ENCODE results near the gene DAAM2. TPM values are rescaled to one million over a fixed set of nuclear protein-coding genes. Genes with fewer than 3 reads are reported as not detected.

The DAAM2 gene
- polyA plus RNA-seq, 2 of the 4 experiments (the other 2 are of a cell fraction) = not detected

GRCh38 chr6:39922821-39923220 is 130.6 kb downstream of the DAAM2 start:
- no peaks in the 10 kb centered on the region for H3K4me1 ChIP-seq
- POLR2A ChIA-PET = no interaction called here
- CTCF ChIA-PET = no interaction called here

GRCh38 chr6:39923394-39923793 is 131.2 kb downstream of the DAAM2 start:
- no peak for ATAC-seq
- CTCF ChIA-PET = interaction anchor here (0.7 kb wide), 1 partner anchor 58 kb away, joined by 3 read pairs; no protein-coding TSS in a partner anchor
- TF ChIP-seq CTCF (IDR thresholded peaks at IDR 0.05) (no peak), NPAS2 (CRISPR knock-in tag; IDR thresholded peaks at IDR 0.05; ENCODE audit: borderline replicate concordance) (no peak), PBX3 (IDR thresholded peaks at IDR 0.05) (no peak), E2F6 (IDR thresholded peaks at IDR 0.05; ENCODE audit: borderline replicate concordance, low read depth) (no peak), ZC3H11A (IDR thresholded peaks at IDR 0.05) (no peak), TP53 (CRISPR knock-in tag; IDR thresholded peaks at IDR 0.05) (no peak)
- no peak for DNase-seq (ENCODE audit: low read depth in 1 of 2, low spot score in 1 of 2)
- Histone ChIP-seq H3K9me3 (no peaks in the 10 kb centered on the region), H3K27ac (no peak overlapping the region), H3K4me1 (no peaks in the 10 kb centered on the region), H3K4me3 (no peak overlapping the region), H3K4me2 (no peak overlapping the region)
- no peak for FAIRE-seq
- no CpG with 5 or more reads among the region's 5 CpGs for WGBS (ENCODE audit: missing lambda C conversion rate)
- POLR2A ChIA-PET = no interaction called here

More at GRCh38 chr6:39922821-39923220, 130.6 kb downstream of the DAAM2 start:
- H3K4me3 ChIP-seq = no peak overlapping the region
- ATAC-seq (no peak), DNase-seq (ENCODE audit: low read depth in 1 of 2, low spot score in 1 of 2) (no peak), FAIRE-seq (no peak)
- no peak overlapping the region for H3K27ac ChIP-seq
- TF ChIP-seq SREBF2 (IDR thresholded peaks at IDR 0.05) (no peak), RARB (CRISPR knock-in tag; IDR thresholded peaks at IDR 0.05) (no peak), TP53 (CRISPR knock-in tag; IDR thresholded peaks at IDR 0.05) (no peak), ELK1 (IDR thresholded peaks at IDR 0.05; ENCODE audit: low read depth, low read length) (no peak), HEYL (CRISPR knock-in tag; IDR thresholded peaks at IDR 0.05) (no peak), MYC (IDR thresholded peaks at IDR 0.05; ENCODE audit: borderline replicate concordance, low read length) (no peak), FOSB (CRISPR knock-in tag; IDR thresholded peaks at IDR 0.05) (no peak)
- H3K4me2 ChIP-seq = no peak overlapping the region
- no peaks in the 10 kb centered on the region for H3K9me3 ChIP-seq
- 69% methylated on average over 3 of the region's 5 CpGs for WGBS (ENCODE audit: missing lambda C conversion rate)

- CTCF ChIA-PET = interaction anchor here (0.7 kb wide), 1 partner anchor 58 kb away, joined by 3 read pairs; no protein-coding TSS in a partner anchor
- DNase-seq (ENCODE audit: low read depth in 1 of 2, low spot score in 1 of 2) (no peak), FAIRE-seq (no peak), ATAC-seq (no peak)
- no peak overlapping the region for H3K27ac ChIP-seq
- 64% methylated on average over 3 of the region's 6 CpGs for WGBS (ENCODE audit: missing lambda C conversion rate)
- no peak overlapping the region for H3K4me3 ChIP-seq
- H3K9me3 ChIP-seq = no peaks in the 10 kb centered on the region
- POLR2A ChIA-PET = no interaction called here
- no peak overlapping the region for H3K4me2 ChIP-seq
- H3K4me1 ChIP-seq = no peaks in the 10 kb centered on the region
- TF ChIP-seq EHMT2 (IDR thresholded peaks at IDR 0.05; ENCODE audit: low read depth) (no peak), HDAC2 (IDR thresholded peaks at IDR 0.05) (no peak), FOSL2 (IDR thresholded peaks at IDR 0.05) (no peak), FOSL2 (CRISPR knock-in tag; IDR thresholded peaks at IDR 0.05) (no peak), EHF (CRISPR knock-in tag; IDR thresholded peaks at IDR 0.05) (no peak), SMC3 (IDR thresholded peaks at IDR 0.05) (no peak), ZNF302 (CRISPR knock-in tag; IDR thresholded peaks at IDR 0.05) (no peak), GATA3 (IDR thresholded peaks at IDR 0.05; ENCODE audit: borderline replicate concordance) (no peak), HMGXB4 (CRISPR knock-in tag; IDR thresholded peaks at IDR 0.05; ENCODE audit: borderline replicate concordance) (no peak), ELK1 (IDR thresholded peaks at IDR 0.05; ENCODE audit: low read depth, low read length) (no peak), MYC (IDR thresholded peaks at IDR 0.05; ENCODE audit: borderline replicate concordance, low read length) (no peak), JUNB (IDR thresholded peaks at IDR 0.05) (no peak), RCOR1 (IDR thresholded peaks at IDR 0.05; ENCODE audit: low read depth, low read length) (no peak), NFE2L2 (conservative IDR thresholded peaks at IDR 0.05; ENCODE audit: low read length) (no peak), ATOH8 (CRISPR knock-in tag; IDR thresholded peaks at IDR 0.05; ENCODE audit: low read depth) (no peak), POLR2A (IDR thresholded peaks at IDR 0.05; ENCODE audit: low read length) (no peak), CBX2 (IDR thresholded peaks at IDR 0.05; ENCODE audit: borderline replicate concordance, low read depth) (no peak)
Measured at GRCh38 chr6:39923861-39924260, 131.7 kb downstream of the DAAM2 start.
